SIG-M5 (cell line): ENCODE results near the gene DUSP10.
A peak's percentile ranks its signal among the peaks of the same experiment; 100 is the strongest.

Experiments used
- DNase-seq: peaks from one replicate; lab custom pipeline; 2025; lab: John Stamatoyannopoulos, UW

Gene DUSP10

DNA sequence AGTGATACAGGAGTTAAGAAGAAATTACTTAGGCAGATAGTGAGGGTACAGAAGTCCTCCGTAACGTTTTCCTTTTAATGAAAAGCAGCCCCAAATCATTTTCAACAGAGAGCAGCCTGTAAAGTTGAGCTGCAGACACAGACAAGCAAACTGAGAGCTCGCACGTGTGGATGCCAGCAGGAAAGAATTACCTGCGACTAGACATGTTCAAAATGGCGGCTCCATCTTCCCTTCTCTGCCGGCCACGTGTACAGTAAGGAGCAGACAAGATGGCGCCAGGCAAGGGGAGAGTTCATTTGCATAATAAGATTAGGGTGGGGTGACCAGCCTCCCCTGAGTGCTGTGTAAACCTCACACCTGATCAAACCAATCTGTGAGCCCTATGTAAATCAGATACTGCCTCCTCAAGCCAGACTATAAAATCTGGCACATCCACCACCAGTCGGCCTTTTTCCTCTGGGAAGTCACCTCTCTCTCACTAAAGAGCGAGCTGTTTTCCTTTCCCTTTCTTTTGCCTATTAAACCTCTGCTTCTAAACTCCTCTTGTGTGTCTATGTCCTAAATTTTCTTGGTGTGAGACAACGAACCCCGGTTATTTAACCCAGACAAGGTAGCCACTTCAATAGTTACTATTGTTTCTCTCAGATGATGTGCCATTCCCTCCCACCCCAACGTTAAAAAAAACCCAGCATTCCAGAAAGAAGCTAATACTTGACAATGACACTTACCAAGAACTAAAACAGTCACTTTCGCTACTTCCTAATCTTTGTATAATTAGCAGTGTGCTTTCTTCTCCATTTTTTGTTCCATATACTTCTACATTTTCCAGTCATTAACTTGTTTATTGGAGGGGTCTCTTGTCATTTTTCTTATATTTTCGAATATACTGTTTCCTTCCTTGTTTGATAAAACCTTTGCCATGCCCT is 27.4 kb downstream of the DUSP10 start:
- no peak for DNase-seq

DNA sequence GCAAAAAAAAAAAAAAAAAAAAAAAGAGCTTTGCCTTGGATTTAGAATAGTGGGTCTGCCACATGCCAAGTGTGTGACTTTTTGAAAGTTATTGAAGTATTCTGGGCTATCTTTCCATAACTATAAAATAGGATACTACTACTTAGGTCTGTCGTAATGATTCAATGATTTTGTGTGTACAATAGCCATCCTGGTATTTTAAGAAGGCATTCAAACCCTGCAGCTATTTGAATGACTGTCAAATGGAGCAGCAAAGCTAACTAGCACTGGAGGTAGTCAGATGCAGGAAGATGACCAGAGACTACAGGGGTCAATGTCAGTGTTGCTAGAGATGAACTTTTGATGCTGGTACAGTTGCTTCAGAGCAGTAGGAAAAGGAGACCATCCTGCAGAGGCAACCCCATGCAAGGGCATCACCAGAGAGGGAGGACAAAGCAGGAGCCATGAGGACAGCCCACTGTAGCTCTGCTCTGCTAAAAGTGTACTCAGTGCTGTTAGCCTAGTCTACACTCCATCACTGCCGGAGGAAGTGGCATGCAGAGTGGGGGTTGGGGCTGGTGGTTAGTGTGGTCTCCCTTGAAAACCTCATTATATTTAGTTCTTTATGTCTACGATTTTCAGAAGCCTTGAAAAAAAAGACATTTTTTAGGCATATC is 29.0 kb downstream of the DUSP10 start:
- no peak for DNase-seq

DNA sequence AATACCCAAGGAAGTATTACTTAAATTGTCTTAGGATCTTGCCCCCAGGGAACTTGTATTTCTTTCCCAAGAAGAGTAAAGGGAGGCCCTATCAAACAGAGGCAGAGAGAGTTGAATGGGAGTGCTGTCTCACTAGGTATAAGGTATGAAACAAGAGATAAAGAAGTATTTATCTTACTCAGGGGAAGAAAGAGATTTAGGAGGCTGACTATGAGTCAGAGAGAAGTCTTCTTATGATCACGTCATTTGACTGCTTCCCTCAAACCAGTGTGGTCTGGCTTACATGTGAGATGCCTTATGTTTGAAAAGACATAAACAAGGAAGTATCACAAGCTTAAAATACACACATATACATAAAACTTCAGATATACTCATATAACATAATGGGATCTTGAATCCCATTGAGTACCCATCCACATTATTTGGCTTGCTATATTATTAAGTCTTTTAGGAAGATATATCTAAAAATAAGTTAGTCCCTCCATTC is 29.6 kb downstream of the DUSP10 start:
- DNase-seq = peak; percentile 78

DNA sequence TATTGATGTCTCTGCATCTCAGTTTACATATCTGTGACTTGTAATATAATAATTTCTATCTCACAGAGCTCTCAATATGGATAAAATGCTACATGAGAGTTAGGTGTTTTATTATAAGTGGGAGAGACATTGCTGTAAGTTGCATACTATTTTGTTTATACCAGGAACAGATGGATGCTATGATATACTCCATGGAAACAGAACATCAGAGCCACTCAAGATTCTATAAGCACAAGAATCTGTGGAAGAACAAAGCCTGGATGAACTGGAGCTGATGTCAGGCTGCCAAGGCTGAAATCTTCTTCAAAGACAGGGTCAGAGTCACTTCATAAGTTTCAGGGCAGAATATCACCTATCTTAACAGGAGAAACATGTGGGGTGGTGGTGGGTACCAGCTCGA is 30.2 kb downstream of the DUSP10 start:
- DNase-seq = no peak

DNA sequence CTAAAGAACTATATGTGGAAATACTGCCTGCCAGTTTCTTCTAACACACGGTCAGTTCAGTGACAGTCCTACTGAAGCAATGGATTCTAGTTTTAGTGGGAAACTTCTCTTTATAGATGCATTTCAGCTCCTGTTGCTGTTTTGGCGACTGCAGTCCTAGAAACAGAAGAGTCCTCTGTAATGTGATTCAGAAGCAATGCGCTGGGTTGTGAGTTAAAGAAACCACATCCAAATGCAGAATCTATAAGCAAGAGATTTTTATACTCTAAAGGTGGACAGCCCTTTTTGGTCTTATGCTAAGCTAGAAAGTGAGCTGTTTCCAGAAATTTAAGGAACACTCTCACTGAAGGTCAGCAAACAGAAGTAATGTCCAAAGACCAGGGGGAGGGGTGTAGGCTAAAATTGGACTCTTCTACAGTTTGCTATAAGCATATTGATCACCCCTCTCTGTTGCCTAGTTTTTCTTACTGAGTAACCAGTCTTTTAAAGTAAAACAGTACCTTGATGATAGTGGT is 30.8 kb downstream of the DUSP10 start:
- no peak for DNase-seq

DNA sequence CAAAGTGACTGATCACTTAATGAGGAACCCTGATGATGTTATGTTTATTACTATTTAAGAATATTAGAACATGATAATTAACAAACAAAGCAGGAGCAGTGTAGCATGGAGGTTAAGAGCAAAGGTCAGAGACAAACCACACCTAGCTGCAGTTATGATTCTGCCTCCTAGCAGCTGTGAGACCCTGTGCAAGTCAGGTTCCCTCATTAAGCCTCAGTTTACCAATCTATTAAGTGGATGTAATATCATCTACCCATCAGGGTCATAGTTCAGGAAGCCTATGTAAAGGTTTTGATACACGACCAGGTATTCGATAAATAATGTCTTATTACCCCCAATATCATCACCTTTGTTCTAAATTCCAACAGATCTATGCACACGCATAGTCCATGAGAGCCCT is 32.0 kb downstream of the DUSP10 start:
- no peak for DNase-seq

DNA sequence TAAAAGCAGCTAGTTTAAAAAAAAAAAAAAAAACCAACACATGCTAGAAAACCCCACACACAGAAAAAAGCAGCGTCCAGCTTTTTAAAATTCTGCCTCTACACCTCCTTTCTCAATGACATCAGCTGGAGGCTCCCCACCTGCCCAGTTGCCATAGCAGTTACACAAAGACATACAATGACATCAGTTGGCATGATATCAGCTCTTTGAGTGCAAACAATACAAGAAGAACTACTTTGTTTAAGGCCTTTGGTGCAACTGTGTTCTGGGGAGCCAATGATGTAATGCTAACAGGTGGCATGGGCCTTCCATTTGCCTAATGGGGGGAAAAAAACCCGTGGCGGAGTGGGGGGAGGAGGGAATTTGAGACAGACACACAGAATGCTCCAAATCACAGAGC is 32.9 kb downstream of the DUSP10 start:
- DNase-seq = peak; percentile 41

DNA sequence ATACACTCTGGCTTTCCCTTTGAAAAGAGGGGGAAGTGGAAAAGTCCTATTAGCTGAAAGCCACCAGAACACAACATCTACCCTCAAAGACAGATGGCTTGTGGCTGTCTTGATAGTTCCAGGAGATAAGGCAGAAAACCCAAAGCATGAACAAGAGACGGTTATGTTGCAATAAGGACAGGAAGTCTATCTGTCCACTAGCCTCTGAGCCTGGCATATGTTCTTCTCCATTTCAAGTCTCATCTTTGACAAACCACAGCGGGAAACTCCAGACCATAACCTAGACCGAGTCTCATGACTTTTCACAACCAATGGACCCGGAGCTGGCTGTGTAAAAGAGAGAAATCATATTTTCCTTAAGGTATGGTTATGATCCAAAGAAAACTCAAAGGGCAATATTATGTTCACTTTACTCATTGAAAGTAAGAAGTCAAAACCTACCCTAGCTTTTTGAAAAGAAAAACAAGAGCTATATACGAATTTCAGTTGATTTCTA is 33.8 kb downstream of the DUSP10 start:
- DNase-seq = peak; percentile 100

DNA sequence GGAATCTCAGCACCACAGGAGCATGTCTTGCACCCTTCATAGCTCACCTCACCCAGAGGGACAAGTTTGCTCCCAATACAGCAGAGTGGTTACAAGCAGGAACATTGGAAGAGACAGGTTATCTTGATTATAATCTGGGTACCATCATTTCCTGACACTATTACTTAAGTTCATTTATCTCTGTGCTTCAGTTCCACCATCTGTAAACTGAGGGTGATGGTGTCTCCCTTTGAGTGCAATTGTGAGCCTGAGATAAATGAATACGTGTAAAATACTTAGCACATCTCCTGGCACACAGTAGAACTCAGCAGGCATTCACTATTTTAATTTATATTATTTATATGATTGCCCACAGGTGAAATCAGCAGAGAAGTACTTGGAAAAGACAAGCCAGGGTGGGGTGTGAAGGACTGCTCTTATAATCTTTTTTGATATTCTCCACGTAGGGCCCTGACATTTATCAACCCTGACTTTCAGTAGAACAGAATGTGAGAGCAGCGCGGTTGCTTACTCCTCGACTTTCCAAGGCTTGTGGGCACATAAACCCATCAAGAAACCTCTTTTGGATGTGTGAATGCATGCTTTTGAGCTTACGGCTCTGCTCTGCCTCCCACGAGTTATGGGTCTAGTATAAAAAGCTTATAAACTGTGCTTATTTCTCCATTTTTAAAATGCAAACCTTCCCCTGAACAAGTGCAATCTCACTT is 34.9 kb downstream of the DUSP10 start:
- no peak for DNase-seq

DNA sequence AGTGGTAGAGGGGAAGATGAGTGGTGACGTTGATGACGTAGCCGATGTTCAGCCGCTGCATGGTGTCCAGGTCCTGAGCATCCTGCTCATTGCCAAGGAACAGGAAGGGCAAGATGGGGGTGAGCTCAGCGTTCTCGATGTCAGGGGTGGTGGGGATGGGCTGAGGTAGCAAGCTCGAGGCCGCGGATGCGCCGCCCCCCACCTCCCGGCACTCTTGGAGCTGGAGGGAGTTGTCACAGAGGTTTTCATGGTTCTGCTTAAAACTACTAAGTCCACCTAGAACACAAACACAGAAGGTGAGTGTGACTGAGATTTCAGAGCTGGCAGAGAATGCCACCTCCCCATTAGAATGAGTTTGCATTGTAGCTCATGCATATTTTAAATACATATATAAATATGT is 35.7 kb downstream of the DUSP10 start:
- DNase-seq = no peak

DNA sequence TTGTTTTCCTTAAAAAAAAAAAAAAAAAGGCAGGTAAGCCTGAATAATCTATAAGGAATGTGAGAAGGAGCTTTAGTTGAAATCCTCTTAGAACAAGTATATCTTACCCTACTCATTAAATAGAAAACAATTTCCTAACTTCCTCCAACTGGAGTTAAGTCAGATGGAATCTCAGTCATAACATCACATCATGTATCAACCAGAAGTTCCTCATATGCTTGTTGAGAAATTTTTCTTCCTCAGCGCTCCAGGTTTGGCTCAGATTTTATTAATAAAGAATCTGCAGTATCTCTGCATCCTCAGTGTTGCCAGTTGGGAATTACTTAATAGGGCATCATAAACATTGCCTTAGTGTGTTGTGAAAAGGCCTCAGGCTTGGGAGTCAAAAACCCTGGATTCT is 37.6 kb downstream of the DUSP10 start:
- DNase-seq = peak; percentile 36

DNA sequence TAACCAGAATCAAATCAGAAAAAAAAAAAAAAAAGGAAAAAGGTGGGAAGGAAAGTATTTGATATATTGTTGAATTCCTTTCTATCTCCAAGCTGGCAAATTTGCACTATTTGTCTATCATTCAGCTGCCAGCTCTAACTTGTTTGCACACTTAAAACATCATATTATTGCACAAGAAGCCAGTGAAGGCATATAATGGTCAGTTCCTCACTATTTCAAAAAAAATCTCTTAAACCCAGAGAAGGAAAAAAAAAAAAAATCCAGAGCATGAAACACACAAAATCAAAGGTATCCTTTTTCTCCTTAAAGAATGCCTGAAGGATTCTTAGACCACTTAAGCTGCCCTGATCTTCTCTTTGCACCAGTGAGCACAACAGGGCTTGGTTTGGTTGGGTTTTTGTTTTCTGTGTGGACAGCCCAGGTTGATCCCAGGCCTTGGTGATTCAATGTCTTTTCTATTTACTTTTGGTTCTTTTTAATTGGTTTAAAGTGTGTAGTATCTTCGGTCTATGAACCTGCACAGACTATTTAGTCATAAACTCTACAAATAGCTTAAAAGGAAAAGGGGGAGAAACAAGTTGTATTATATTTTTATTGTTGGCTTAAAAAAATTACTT is 40.2 kb downstream of the DUSP10 start:
- DNase-seq = no peak

DNA sequence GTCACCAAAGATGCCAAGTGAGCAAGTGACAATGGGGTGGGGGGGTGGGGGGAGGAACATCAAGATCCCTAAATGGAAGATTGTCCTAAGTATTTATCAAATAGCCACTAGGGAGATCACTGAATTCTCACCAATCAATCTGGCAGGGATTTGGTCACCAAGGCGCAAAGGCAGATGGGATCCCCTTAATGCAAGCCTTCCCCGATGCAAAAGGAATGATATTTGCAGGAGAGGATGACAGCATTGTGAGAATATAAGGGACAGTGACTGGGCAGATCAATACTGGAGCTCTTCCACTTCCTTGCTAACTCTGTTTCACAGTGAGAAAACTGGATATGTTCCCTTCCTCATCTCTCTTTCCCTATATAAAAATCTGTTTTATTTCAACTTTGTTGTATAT is 40.9 kb downstream of the DUSP10 start:
- no peak for DNase-seq

DNA sequence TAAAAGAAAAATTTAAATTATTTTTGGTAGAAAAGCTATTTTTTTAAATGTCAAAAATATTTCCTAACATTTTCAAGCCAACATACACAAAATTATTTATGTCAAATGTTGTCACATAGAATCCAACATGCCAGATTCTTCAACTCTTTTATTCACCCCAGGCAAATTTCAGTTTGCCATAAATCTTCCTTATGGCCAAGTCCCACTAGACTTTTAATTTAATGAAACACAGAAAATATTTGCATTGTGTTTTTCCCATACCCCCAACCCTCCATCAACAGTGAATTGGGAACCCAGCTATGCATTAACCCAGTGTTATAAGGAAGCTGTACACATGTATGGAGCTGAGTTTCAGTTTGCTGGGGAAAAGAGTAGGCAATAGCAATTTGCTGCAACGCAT is 41.4 kb downstream of the DUSP10 start:
- DNase-seq = no peak

DNA sequence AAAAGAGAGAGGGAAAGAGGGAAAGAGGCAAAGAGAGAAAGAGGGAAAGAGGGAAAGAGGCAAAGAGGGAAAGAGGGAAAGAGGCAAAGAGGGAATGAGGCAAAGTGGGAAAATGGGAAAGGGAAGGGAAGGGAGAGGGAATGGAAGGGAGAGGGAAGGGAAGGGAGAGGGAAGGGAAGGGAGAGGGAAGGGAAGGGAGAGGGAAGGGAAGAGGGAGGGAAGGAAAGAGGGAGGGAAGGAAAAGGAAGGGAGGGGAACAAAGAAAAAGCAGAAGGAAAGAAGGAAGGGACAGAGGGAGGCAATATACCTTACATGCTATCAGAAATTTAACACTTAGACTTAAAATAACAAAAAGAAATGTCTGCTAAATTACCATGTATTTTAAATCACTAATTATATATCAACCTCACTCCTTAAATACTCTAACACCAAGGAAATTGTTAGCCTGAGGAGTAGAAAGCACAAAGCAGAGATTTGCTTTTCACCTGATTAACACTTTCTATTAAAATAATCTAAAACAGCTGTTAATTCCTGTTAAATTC is 41.8 kb downstream of the DUSP10 start:
- no peak for DNase-seq

DNA sequence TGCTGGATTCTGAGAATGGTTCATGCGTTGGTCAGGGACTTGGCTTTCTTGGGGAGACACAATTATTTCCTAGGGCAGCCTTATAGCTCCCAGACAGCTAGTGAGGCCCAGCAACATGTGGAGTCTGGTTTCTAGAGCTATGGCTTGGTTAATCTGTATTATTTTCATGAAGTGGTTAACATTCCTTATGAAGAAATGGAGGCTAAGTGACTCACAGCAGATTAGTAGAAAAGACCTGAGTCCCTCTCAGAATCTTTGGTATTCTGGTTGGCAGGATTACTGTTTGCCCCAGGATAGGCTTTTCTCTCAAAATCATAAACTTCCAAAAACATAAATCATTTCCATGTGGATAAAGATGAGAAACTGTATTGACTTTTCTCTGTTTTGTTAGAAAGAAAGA is 42.3 kb downstream of the DUSP10 start:
- no peak for DNase-seq

DNA sequence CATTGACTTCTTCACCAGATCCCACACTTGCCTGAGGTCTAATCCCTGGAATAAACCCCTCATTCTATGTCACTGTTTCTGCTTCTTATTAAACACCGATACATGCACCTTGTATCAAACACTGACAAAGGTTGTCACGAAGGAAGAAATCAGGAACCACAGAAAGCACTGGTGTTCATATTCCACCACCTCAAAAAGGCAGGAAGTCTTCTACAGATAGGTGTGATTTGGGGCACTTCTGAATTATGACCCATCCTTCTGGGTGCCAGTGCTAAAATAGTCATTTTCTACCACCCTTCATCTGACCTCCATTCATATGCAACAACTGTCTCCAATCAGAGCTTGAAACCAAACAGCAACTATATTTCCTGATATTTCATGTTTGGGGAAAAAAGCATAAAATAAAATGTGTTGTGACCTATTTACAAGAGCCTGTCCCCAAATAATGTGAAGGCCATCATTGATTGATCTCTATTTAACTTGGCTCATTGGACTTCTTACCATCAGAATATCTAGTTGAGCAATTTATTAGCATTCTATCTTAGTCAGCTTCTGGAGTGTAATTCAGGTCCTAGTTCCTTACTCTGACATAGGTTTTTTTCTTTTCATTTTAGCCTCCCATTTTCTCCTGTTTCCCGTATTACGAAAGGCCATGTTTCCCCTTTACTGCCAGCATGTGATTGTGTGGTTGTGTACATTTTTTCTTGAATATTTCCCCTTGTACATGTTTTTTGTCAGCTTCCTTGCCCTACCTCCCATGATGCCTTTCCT is 43.1 kb downstream of the DUSP10 start:
- DNase-seq = peak; percentile 43

DNA sequence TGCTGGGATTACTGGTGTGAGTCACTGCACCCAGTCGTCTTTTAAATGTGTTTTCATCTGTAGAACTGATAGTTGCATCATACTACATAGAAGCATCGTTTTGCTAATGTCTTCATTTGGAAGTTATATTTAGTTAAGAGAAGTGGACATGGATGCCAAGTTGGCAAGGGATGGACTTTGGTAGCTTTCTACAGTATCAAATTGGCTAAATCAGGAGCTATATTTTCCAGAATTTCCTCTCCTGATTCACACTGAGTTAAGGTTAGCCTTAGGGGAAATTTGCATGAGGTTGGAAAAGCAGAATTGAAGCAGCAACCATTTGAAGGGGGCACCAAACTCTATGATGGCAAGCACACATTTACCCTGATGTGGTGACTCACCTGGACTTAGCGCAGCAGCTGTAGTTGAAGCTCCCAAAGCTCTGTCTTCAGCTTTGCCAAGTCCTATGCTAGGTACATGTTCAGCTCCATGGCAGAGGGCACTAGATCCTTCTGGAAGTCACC is 43.9 kb downstream of the DUSP10 start:
- no peak for DNase-seq

DNA sequence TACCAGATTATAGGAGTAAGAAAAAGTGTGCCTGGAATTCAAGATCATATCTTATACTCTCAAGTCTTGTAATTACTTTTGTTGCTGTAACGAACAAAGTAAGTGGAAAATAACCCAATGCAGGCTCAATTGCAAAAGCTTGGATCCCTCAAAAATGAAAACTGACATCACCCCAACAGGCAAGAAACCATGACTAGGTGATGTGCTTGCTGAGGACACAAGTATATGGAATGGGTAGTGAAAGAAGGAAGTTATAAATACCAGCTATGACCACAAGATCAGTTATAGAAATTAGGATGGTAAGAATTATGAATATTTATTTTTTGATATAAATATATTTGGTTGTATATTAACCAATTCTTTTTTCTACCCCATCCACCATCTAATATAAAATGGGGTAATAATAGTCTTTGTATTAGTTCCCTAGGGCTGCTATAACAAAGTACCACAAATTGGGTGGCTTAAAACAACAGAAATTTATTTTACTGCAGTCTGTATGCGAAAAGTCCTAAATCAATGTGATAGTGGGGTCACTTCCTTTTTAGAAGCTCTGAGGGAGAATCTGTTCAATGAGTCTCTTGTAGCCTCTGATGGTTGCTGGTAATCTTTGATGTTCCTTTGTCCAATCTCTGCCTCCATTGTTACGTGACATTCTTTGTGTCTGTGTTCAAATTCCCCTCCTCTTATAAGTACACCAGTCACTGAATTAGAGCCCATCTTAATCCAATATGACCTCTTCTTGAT is 45.0 kb downstream of the DUSP10 start:
- no peak for DNase-seq

DNA sequence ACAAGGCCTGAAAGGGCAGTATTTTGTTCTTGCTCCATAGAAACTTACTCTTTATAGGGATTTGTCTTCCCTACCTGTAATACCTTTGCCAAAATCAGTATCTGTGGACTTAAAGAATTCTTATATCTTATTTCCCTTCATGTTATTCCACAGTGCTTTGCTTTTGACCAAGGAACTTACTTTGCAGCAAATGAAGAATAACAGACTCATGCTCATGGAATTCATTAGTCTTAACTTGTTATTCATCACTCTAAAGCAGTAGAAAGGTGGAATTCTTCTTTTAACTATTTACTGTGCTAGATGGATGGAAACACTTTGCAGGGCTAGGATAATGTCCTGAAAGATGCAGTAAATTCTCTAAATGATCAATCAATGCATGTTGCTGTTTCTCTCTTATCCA is 45.9 kb downstream of the DUSP10 start:
- no peak for DNase-seq
